ENCODE results near the gene WNT9B. TPM values are rescaled to one million over a fixed set of nuclear protein-coding genes. Genes with fewer than 3 reads are reported as not detected.

Gene WNT9B
- total RNA-seq, 1 experiment from 2014 or later, result not detected

DNA sequence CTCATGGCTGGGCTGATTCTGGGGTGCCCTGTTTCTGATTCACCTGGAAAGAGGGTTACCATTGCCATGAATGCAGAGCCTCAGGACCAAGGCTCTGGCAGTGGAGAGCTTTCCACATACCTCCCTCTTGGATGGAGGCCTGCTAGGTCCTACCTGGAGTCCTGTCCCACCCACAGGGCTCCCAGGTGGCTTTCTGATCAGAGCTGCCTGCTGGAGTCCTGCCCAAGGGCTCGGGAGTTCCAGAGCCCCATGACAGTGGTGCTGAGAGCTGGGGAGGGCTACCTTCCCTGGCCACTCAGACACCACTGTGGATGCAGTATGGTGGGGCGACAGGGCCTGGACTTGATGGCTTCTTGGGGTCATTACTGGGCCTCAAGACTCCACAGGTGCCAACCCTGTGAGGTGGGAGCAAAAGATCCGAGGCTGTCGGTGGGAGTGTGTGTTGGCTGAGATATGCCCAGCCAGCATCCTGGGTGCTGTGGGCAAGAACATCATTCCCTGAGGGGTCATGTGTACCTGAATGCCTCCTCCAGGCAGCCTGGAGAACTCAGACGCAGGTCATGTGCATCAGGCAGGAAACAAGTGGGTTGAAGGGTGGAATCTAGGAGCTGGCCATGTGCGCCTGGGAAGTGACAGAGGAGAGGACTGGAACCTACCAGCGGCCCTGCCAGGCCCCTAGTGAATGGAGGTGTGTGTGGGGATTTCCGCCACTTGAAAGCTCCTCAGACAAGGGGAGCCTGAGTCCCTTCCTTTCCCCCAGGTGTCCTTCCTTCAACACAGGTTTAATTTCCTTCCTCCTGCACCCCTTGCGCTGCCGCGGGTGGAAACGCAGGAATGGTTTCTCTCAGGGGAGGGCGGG, 30.6 kb upstream of the WNT9B start:
- DNase-seq, result no peak
- CTCF ChIA-PET, result no interaction called here
- no TSS peak for BruUV-seq (replicated peaks)
- Histone ChIP-seq H3K27me3 (ENCODE audit: low read length) (0 out of 2 replicates have a peak, but pooled peaks cover 10% of the 10 kb centered on the region), H4K20me1 (ENCODE audit: low read length) (no peaks in the 10 kb centered on the region), H3K9me2 (replicated peaks; ENCODE audit: low read length) (no peaks in the 10 kb centered on the region), H3K27ac (ENCODE audit: low read length) (no peak overlapping the region), H2AFZ (ENCODE audit: low read length) (no peak overlapping the region), H3F3A (ENCODE audit: low read length, unreplicated experiment) (no peaks in the 10 kb centered on the region), H3K4me2 (ENCODE audit: low read length) (no peak overlapping the region), H3K4me1 (ENCODE audit: insufficient read depth, low read length) (no peaks in the 10 kb centered on the region), H3K79me2 (ENCODE audit: low read length) (no peaks in the 10 kb centered on the region), H3K9ac (ENCODE audit: low read length) (no peak overlapping the region), H3K9me3 (ENCODE audit: low read length) (no peaks in the 10 kb centered on the region), H3K36me3 (ENCODE audit: low read depth, low read length) (no peaks in the 10 kb centered on the region), H3K4me3 (ENCODE audit: low read length) (no peak overlapping the region)
- POLR2A ChIA-PET (ENCODE audit: unreplicated experiment), result no interaction called here
- no peak for TF ChIP-seq EZH2phosphoT487 (IDR thresholded peaks at IDR 0.05; ENCODE audit: borderline replicate concordance, low read length)
- no peak for TF ChIP-seq EZH2 (IDR thresholded peaks at IDR 0.05; ENCODE audit: low read length, unreplicated experiment)
- TF ChIP-seq, protein P1, sequence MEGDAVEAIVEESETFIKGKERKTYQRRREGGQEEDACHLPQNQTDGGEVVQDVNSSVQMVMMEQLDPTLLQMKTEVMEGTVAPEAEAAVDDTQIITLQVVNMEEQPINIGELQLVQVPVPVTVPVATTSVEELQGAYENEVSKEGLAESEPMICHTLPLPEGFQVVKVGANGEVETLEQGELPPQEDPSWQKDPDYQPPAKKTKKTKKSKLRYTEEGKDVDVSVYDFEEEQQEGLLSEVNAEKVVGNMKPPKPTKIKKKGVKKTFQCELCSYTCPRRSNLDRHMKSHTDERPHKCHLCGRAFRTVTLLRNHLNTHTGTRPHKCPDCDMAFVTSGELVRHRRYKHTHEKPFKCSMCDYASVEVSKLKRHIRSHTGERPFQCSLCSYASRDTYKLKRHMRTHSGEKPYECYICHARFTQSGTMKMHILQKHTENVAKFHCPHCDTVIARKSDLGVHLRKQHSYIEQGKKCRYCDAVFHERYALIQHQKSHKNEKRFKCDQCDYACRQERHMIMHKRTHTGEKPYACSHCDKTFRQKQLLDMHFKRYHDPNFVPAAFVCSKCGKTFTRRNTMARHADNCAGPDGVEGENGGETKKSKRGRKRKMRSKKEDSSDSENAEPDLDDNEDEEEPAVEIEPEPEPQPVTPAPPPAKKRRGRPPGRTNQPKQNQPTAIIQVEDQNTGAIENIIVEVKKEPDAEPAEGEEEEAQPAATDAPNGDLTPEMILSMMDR (conservative IDR thresholded peaks at IDR 0.05; ENCODE audit: low read depth, low read length), result no peak
- ATAC-seq, result no peak
- intact Hi-C loops (cut with micrococcal nuclease), result no loop called here

DNA sequence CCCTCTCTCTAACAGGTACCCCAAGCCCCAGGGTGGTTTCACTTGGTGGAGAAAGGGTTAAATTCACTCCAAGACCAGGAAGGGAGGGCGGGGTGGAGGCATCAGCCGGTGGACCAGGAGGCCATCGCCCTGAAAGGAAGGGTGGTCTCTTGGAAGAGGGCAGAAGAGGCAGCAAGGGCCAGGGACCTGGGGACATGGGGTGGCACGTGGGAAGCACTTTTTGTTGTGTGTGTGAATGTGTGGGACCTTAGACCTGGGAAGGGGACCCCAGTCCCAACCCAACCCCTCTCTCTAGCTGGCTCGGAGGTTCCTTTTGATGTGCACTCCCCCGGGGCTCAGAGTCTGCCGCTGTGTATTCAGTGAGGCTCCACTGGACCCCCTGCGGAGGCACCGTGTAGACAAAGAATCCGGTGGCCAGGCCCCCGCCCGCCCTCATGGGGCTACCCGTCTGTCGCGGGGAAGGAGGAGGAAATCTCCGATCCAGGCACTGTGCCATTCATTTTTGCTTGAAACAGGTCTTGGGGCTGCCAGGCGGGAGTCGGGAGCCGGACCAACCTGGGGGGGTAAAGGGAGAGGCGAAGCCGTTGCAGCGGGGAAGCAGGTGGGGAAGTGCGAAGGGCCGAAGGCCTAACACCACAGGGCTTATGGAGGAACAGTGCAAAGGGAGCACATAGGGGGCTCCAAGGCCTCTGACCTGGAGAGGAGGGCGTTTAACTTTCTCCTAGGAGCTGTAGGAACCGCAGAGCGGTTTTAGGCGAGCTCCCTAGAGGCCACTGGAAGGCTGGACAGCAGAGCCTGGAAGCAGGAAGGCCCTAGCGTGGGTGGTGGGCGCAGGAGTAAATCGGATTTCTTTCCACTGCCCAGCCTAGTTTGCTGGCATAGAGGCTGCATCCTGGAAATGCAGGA, 29.6 kb upstream of the WNT9B start:
- H2AFZ ChIP-seq (ENCODE audit: low read length), result no peak overlapping the region
- H3K36me3 ChIP-seq (ENCODE audit: low read depth, low read length), result no peaks in the 10 kb centered on the region
- H3F3A ChIP-seq (ENCODE audit: low read length, unreplicated experiment), result no peaks in the 10 kb centered on the region
- no TSS peak for BruUV-seq (replicated peaks)
- no peaks in the 10 kb centered on the region for H3K4me1 ChIP-seq (ENCODE audit: insufficient read depth, low read length)
- H3K79me2 ChIP-seq (ENCODE audit: low read length), result no peaks in the 10 kb centered on the region
- DNase-seq (no peak), ATAC-seq (no peak)
- no peak overlapping the region for H3K9ac ChIP-seq (ENCODE audit: low read length)
- H4K20me1 ChIP-seq (ENCODE audit: low read length), result no peaks in the 10 kb centered on the region
- H3K9me2 ChIP-seq (replicated peaks; ENCODE audit: low read length), result no peaks in the 10 kb centered on the region
- no peak overlapping the region for H3K4me3 ChIP-seq (ENCODE audit: low read length)
- intact Hi-C loops (cut with micrococcal nuclease), result no loop called here
- no peak overlapping the region for H3K27ac ChIP-seq (ENCODE audit: low read length)
- no peak overlapping the region for H3K4me2 ChIP-seq (ENCODE audit: low read length)
- ChIA-PET POLR2A (ENCODE audit: unreplicated experiment) (no interaction called here), CTCF (no interaction called here)
- no peaks in the 10 kb centered on the region for H3K9me3 ChIP-seq (ENCODE audit: low read length)
- TF ChIP-seq, protein P1 (conservative IDR thresholded peaks at IDR 0.05; ENCODE audit: low read depth, low read length), result no peak
- TF ChIP-seq EZH2phosphoT487 (IDR thresholded peaks at IDR 0.05; ENCODE audit: borderline replicate concordance, low read length) (no peak), EZH2 (IDR thresholded peaks at IDR 0.05; ENCODE audit: low read length, unreplicated experiment) (no peak)
- H3K27me3 ChIP-seq (ENCODE audit: low read length), result 0 out of 2 replicates have a peak, but pooled peaks cover 10% of the 10 kb centered on the region
